ENCODE data around the gene CCS.
"Not testable (repeated sequence)": the region's sequence is repeated elsewhere in the genome, so short reads cannot be mapped to it uniquely, and the experiment has no call there.

The CCS gene

DNA sequence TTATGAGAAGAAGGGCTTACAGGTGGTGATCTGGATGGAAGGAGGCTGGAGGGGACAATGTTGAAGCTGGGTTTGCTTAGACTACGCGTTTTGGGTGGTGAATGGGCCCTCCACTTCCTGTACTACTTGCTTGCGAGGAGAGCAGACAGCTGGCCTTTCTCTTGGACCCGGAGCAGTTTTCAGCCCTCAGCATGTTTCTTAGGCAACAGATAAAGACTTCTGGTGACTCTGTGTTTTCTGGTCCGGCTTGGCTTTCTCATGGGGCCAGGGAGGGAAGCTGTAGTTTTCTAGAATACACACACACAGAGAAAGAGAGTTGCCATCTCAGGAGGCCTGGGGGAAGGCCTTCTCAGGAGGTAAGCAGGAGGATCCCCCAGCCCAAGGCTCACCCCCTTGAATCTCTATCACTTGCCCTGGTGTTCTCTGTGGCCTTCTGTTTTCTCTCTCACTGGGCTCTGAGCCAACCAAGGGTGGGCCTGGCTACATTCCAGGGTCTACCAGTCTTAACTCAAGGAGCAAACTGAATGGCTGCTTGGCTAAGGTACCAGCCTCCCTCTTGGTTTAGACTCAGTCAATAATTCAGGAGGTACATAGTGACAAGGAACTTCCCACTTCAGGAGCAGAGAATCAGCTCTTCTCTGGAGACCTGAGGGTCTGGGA lies 2.4 kb downstream of the CCS start:
- DNase-seq, result no peak

DNA sequence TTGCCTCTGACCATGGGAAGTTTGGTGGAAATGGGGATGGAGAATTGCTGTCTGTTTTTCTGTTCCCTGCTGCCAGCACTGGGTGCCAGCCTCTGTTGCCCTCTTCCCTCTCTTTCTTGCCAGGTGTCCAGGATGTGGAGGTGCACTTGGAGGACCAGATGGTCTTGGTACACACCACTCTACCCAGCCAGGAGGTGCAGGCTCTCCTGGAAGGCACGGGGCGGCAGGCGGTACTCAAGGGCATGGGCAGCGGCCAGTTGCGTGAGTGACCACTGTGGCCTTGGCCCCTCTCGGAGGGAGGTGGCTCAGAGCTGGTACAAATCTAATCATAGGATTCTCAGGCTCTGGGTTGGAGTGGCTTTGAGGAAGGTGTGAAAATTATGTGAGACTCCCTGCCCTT lies 6.0 kb downstream of the CCS start:
- no peak for DNase-seq

DNA sequence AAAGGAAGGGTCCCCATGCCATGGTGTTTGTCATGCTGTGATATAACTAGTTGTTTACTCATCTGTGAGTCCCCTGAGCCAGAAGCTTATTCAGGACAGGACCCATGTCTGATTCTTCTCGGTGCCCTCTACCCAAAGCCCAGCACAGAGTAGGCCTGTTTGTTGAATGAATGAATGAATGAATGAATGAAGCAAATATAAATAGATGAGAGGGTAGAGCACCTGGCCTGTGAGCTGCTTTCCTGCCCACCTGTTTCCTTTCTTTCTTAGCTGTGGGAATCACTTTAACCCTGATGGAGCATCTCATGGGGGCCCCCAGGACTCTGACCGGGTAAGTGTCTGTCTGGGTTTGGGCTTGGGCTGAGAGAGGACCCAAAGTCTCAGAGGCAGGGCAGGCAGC lies 7.2 kb downstream of the CCS start:
- DNase-seq, result no peak

DNA sequence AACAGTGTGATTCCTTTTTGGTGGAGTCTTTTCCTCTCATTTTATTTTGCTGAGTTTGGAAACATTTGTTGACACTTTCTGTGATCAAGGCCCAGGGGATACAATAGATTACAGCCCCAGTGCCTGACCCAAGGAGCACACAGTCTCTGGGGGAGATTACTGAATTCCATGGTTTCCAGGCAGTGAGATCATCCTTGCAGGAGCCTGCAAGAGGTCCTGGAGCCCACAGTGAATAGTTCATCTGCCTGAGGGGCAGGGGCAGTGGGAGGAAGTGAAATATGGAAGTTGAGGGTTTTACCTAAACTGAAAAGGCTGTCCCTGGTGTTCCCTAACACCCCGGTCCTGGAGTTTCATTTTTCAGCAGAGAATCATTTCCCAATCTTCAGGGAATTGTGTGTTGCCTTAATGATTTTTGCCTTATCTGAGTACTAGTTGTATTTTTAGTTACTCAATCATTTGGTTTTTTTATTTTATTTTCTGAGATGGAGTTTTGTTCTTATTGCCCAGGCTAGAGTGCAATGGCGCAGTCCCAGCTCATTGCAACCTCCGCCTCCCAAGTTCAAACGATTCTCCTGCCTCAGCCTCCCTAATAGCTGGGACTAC lies 7.7 kb downstream of the CCS start:
- DNase-seq, result no peak

DNA sequence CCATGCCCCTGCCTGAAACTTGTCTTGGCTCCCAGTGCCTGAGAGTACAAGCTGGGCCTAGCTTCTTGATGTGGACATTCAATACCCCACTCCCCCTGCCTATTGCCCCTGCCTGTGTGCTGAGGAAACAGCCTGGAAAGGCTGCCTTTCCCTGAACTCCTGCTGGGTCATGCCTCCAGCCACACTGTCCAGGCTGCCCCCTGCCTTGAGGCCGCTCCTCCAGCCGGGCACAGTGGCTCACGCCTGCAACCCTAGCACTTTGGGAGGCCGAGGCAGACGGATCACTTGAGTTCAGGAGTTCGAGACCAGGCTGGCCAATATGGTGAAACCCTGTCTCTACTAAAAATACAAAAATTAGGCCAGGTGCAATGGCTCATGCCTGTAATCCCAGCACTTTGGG lies 10.1 kb downstream of the CCS start:
- no peak for DNase-seq

DNA sequence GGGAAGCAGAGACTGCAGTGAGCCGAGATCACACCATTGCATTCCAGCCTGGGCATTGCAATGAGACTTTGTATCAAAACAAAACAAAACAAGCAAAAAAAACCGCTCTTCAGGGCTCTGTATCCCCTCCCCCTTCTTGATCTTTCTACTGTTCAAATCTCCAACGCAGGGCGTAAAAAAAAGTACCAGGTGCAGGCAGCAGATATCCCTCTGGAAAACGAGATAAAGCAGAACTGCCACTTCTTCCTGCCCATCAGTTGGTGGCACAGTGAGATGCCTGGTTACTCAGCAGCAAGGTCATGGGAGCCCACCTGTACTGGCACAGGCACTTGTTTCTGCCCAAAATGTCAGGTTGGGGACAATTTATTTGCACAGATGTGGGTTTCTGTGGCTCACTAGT lies 11.2 kb downstream of the CCS start:
- no peak for DNase-seq

DNA sequence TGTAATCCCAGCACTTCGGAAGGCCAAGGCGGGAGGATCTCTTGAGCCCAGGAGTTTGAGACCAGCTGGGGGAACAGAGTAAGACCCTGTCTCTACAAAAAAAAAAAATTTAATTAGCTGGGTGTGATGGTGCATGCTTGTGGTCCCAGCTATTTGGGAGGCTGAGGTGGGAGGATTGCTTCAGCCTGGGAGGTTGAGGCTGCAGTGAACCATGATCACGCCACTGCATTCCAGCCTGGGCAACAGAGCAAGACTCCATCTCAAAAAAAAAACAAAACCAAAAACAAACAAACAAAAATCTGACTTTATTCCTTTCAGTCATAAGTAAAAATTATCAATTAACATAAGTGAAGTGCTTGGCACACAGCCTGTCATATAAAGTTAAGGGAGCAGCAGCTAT lies 13.6 kb downstream of the CCS start:
- not testable (repeated sequence) for DNase-seq

DNA sequence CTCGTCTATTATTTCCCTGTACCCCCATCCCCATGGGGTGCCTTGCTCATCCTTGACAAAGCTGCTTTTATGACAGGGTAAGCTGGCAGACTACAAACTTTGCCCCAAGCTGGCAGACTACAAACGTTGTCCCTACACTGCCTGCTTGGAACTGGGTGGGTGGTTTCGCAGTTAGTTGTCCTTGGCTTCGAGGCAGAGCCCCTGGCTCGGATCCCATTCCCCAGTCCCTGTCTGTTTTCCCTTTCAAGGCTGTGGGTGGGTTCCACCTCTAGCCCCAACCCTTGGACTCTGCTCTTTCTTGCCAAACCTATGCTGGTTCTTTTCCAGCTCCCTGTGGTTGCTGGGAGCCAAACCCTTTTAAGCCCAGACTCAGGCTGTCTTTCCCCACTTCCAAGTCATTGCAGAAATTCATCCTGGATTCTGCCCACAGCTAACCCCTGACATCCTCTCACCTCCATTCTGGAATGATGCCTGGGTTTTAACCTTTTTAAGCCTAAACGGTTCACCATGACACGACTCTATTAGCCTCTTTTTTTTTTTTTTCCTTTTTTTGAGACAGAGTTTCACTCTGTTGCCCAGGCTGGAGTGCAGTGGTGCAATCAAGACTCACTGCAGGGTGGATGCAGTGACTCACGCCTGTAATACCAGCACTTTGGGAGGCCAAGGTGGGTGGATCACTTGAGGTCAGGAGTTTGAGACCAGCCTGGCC lies 14.3 kb downstream of the CCS start:
- DNase-seq, result no peak

DNA sequence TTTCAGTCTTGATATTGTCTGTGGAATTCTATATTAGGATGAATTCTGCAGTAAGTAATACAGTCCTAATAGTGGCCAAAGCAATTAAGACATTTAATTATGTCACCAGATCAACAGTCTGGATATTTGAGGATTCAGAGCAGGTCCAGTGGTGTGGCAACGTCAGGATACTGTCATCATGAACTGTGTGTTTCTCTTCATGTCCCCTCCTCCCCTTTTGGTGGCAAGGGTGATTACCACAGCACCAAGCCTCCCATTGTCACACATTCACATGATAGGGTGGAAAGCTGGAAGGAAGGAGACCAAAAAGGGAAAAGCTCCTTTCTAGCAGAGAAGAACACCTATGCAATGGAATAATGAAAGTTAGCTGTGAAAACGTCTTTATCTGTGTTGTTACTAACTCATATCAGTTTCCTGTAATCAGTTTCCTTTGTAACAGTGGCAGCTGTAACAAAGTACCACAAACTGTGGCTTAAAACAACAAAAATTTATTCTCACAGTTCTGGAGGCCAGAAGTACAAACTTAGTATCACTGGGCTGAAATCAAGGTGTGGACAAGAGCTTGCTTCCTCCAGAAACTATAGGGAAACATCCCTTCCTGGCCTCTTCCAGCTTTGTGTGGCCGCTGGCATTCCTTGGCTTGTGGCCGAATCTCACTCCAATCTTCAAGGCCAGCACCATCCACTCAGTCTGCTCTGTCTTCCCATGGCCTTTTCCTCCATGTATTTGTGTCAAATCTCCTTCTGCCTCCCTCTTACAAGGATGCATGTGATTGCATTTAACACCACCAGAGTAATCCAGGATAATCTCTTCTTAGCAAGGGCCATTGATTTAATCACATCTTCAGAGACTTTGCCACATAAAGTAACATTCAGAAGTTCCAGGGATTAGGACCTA lies 17.0 kb downstream of the CCS start:
- no peak for DNase-seq

DNA sequence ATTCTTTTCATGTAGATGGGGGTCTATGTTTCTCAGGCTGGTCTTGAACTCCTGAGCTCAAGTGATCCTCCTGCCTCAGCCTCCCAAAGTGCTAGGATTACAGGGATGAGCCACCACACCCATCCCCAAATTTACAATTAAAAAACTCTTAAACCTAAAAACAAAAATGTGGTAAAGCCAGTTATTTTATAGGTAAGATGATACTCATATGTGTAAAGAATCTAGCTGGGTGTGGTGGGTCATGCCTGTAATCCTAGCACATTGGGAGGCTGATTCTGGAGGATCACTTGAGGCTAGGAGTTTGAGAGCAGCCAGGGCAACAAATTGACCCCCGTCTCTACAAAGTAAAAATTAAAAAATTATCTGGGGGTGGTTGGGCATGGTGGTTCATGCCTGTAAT lies 19.5 kb downstream of the CCS start:
- DNase-seq, result no peak

DNA sequence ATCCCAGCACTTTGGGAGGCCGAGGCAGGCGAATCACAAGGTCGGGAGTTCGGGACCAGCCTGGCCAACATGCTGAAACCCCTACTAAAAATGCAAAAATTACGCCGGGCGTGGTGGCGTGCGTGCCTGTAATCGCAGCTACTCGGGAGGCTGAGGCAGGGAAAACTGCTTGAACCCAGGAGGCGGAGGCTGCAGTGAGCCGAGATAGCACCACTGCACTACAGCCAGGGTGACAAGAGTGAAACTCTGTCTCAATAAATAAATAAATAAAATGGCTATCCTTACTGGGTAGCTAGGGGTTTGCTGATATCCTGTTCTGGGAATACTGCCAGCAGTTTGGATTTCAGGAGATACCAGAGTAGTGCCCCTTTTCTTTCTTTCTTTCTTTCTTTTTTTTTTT lies 21.1 kb downstream of the CCS start:
- DNase-seq, result no peak

DNA sequence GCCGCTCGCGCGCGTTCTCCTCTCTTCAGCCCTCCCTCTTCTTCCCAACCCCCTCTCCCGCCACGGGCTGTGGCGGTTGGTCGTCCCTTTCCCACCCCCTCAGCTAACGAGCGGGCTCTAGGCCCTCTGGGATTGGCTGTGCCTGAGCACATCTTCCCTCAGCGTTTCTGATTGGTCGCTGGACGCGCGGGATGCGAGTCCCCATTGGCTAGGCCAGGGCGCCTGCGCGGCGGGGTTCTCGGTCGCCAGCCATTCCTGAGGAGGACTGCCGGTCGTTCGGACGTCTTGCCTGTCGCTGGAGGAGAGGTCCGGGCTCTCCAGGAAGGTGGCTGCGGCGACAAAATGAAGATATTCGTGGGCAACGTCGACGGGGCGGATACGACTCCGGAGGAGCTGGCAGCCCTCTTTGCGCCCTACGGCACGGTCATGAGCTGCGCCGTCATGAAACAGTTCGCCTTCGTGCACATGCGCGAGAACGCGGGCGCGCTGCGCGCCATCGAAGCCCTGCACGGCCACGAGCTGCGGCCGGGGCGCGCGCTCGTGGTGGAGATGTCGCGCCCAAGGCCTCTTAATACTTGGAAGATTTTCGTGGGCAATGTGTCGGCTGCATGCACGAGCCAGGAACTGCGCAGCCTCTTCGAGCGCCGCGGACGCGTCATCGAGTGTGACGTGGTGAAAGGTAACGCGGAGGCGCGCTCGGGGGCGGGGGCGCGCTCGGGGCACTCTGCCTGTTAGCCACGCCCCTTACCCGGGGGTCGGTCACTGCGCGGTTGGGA lies 23.6 kb downstream of the CCS start, which contains the start of gene RBM14:
Gene RBM14, plus strand, starts transcription at position 252 of the 776 bp plus-strand sequence. Its CDS starts 91 bp downstream, at position 343.
- peak; percentile 96 for DNase-seq

DNA sequence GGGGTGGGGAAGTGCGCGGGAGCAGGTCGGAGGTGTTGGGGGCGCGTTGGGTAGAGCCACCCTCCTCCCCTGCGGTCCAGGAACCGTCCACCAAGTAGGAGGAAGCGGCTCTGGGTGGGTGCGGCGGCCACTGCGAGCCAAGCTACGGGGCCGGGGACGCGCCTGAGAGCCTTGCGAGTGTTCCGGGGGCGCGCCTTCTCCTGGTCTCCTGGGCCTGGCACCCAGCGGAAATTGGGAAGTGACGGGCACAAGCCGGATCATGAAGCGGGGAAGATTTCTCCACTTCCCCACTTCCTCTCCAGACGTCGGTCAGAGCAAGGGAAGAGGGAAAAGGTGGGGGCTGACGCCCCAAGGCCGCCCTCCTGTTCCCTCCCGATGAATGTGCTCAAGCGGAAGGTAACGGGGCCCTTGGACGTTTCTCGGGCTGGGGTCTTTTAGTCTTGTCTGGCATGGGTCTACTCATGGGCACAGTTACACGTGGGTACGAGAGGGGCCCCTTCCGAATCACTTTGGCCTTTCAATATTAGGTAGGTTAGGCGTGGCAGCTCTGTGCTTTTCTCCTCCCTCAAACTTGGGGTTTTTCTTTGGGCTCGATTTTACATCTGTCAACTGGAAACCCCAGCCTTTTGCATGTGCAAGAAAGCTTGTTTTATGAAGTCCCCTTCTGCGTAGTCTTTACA lies 24.3 kb downstream of the CCS start:
- DNase-seq, result no peak

DNA sequence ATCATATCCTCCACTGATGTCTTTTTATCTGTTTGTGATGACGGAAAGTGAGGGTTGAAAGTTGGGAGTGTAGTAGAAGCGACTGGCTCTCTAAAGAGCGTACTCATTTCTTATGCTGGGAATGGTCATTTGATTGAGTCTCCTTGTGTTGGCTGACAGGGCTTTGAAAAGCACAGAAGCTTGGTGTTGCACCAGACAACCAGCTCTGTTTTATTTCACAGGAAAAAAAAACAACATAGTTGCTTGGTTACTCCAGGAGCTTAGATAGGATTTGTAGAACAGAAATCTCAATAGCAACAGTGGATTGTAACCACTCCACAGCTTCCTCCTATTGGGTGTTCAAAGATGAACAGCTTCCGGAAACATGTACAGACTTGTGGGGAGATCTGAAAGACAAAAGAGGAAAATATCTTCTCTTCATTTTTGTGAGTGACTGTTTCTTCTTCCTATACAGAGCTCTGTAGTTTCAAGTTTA lies 26.1 kb downstream of the CCS start:
- DNase-seq, result no peak

DNA sequence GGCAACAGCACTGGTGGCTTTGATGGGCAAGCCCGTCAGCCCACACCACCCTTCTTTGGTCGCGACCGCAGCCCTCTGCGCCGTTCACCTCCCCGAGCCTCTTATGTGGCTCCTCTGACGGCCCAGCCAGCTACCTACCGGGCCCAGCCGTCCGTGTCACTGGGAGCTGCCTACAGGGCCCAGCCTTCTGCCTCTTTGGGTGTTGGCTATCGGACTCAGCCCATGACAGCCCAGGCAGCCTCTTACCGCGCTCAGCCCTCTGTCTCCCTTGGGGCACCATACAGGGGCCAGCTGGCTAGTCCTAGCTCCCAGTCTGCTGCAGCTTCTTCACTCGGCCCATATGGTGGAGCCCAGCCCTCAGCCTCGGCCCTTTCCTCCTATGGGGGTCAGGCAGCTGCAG lies 31.5 kb downstream of the CCS start:
- DNase-seq, result no peak

DNA sequence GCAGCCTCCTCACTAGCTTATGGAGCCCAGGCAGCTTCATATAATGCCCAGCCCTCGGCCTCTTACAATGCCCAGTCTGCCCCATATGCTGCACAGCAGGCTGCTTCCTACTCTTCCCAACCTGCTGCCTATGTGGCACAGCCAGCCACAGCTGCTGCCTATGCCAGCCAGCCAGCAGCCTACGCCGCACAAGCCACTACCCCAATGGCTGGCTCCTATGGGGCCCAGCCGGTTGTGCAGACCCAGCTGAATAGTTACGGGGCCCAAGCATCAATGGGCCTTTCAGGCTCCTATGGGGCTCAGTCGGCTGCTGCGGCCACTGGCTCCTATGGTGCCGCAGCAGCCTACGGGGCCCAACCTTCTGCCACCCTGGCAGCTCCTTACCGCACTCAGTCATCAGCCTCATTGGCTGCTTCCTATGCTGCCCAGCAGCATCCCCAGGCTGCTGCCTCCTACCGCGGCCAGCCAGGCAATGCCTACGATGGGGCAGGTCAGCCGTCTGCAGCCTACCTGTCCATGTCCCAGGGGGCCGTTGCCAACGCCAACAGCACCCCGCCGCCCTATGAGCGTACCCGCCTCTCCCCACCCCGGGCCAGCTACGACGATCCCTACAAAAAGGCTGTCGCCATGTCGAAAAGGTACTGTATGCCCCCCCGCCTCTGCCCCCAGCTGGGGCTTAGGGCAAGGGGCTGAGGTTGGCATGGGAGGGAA lies 32.2 kb downstream of the CCS start:
- DNase-seq, result no peak

DNA sequence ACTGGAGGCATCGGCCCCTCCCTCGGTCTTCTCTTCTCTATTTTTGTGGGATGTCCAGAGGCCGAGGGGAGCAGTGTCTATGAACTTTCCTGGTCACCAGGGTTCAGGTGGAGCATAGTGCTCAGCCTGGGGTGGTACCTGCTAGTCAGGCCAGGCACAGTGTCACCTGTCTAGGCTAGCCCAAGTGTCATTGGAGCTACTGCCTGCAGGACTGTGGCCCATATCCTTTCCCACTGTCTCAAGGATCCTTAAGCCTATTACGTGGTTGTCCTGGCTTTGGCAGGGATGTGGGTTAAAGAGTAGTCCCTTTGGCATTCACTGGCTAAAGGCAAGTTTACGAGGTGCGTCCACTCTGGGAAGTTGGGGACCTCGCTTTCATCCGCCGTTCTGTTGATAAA lies 32.8 kb downstream of the CCS start:
- DNase-seq, result no peak

DNA sequence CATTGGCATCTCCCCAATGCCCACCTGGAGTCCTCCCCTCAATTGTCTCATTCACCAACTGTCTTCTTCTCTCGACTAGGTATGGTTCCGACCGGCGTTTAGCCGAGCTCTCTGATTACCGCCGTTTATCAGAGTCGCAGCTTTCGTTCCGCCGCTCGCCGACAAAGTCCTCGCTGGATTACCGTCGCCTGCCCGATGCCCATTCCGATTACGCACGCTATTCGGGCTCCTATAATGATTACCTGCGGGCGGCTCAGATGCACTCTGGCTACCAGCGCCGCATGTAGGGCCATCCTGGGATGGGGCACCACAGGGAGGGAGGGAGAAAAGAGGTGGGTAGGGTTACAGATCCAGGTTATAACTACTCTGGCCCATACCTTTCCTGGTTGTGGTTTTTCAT lies 33.4 kb downstream of the CCS start:
- no peak for DNase-seq

DNA sequence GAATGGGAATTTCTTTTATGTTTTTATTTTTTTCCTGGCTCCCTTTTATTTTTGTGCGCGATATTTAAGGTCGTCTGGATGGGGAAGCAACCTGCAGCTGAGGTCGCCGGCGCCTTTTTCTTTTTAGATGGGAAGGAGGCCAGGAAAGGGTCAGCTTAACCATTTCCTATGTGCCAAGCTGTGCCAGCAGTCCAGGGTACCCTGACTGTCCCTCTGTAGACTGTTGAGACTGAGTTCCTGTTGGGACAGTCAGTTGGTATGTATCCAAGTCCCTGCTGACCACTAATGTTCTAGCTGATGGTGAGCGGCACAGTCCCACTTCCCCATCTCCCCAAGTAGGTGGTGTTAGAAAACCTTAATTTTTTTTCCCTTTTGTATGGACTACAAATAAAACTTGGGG lies 33.9 kb downstream of the CCS start:
- no peak for DNase-seq

DNA sequence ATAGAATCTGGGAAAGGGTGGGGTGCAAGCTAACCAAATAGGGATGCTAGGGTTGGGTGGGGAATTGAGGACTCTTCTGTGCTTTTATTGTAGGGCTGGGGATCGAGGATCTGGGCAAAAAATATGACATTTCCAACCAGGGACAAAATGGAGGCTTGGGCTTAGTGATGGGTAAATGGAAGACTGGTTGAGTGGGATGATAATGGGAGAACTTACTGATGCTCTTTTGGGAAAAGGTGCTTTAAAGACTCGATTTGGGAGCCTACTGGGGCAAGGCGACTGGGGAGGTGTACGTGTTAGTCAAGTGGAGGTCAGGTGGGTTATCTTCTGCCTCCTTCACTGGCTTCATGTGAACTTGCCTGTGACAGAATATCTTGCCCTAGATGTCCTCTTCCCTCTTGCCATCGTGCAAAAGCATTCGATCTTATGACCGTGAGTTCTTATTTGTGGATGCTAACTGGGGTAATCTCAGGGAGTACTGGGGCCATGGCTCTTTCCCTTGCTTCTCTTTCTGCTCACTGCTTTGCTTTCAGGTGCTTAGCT lies 35.1 kb downstream of the CCS start:
- DNase-seq, result no peak

DNA sequence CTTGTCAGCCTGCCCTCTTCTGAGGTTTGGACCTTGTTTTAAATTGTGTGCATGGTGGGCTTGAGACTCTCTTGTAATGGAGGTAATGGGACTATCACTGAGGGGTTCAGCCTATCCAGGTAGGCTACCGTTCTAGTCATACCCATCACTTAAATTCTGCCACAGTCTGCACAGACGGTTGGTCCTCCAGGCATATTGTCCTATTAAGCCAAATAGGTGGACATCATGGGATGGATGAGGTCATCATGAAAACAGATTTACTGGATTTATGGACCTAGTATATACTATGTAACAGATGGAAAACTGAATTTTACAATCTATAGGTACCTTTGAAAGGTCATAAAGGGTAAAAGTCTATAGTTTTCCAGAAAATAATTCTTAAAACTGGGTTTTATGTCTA lies 36.4 kb downstream of the CCS start:
- DNase-seq, result no peak

All from NCI-H1694 (cell line).